HG03521 (cell line): ENCODE results near the gene CCNQ.

Experiments used
- ATAC-seq: cut with Tn5 transposase; IDR thresholded peaks from one replicate; pipeline ENCODE4 v1.9.1; 2021; ENCODE audit warnings: mild to moderate bottlenecking, moderate library complexity; ENCODE audit not compliant: unreplicated experiment

CCNQ gene

GRCh38 chrX:153637121-153638040 is 38.4 kb upstream of the CCNQ start:
- ATAC-seq: no peak

GRCh38 chrX:153636716-153637115 is 37.8 kb upstream of the CCNQ start:
- no peak for ATAC-seq

- ATAC-seq: no peak
Observed at GRCh38 chrX:153635788-153636668, 37.1 kb upstream of the CCNQ start.

DNA sequence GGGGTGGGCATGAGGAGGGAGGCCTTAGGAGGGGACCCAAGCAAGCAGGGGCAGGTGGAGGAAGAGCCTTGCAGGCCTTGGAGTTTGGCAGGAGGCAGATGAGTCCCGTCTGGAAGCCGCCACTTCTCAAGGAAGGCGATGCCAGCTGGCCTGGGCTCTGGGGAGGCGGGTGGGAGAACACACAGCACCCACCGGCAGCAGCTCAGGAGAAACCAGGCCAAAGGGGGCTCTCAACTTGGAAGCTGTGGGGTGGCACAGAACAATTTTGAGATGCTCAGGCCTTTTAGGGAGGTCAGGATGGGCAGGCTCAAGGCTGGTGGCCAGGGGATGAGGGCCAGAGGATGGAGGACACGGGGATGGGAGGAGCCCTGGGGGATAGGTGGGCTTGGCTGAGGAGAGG is 36.4 kb upstream of the CCNQ start:
- ATAC-seq: no peak

DNA sequence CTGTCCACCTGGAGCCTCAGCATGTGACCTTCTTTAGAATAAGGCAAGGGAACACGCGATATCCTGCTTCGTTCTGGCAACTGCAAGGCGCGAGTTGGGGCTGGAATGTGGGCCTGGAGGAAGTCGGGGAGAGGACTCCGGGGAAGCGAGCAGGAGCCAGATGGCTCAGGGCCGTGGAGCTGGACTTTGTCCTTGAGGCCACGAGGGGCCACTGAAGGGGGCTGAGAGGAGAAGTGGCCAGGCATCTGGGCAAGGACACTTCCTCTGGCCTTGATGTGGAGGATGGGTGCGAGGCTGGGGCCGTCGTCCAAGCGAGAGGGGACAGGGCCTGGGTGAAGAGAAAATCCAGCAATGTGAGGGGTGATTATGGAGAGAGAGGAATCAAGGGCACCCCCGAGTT is 35.9 kb upstream of the CCNQ start:
- no peak for ATAC-seq

DNA sequence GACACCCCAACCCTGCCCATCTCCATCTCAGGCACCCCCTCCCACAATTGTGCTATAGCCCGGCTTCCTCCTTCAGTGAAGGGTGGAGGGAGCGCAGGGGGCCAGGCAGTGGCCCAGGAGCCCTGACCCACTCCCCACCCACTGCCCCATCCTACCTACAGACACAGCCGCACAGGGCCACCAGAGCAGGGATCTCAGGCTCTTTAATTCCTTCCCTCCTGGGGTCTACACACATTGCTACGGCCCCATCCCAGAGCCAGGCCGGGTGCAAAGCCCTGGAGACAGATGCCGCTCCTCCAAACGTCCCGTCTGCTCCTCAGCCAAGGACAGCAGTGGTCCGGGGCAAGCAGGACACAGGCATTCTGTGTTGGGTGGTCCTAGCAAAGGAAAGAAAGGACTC is 35.3 kb upstream of the CCNQ start:
- no peak for ATAC-seq

DNA sequence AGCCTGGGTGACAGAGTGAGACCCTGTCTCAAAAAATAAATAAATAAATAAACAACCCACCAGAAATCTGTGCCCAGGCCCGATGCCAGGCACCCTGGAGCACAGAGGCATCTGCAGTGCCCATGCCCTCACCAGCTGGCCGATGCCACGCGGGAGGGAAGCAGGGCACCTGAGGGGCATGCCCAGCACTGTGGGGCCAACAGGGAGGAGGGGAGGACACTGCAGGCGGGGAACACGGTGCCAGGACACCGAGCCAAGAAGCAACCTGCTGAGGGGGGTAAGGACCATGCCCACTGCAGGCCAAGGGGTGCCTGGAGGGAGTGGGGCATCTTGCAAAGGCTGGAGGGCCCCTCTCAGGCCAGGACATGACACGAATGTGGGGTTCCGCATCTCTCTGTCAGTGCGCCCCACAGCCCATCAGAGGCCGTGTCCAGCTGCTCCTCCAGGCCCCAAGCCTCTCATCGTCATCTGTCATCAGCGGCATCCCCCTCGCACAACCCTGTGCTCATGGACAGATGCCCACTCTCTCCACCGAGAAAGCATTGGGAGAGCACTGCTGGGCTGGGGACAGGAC is 34.8 kb upstream of the CCNQ start:
- ATAC-seq: no peak

DNA sequence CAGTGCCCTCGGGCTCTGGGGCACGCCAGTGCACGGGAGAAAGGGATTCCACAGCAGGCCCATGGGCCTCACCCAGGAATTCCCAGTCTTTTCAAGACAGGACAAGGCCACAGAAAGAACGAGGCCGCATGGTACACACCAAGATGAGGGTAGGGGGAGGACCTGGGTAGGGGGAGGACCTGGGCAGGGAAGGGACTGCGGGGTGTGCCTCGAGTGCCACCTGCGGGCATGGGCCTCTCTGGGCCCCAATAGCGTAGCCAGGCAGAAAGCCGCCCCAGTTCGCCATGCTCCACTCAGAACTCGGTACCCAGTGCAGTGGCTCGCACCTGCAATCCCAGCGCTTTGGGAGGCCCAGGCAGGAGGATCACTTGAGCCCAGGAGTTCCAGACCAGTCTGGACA is 34.1 kb upstream of the CCNQ start:
- ATAC-seq: no peak

GRCh38 chrX:153632595-153632946 is 33.6 kb upstream of the CCNQ start:
- no peak for ATAC-seq

DNA sequence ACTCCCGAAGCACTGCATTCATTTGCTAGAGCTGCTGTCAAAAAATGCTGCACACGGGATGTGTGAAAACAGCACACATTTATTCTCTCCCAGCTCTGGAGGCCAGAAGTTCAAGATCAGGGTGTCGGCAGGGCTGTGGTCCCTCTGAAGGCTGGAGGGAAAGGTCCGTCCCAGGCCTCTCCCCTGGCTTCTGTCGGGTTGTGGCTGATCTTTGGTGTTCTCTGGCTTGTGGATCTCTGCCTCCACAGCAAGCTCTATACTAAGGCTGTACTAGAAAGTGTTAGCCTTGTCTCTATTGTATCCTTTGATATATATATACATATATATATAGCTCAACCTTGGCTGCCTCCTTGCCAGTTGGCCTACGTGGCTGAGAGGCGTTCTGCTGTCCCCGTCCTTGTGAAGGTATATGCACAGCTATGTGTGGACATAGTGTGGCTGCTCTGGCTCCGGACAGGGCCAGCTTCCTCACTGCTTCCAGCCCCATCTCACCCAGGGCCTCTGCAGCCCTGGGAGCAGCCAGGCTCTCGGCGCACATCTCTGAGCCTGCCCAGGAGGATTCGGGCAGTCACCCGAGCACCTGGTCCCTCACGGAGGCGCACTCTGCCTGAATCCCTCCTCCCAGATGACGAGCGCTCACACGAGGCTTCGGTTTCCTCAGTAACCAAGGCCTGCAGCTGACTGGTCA is 33.1 kb upstream of the CCNQ start:
- no peak for ATAC-seq

DNA sequence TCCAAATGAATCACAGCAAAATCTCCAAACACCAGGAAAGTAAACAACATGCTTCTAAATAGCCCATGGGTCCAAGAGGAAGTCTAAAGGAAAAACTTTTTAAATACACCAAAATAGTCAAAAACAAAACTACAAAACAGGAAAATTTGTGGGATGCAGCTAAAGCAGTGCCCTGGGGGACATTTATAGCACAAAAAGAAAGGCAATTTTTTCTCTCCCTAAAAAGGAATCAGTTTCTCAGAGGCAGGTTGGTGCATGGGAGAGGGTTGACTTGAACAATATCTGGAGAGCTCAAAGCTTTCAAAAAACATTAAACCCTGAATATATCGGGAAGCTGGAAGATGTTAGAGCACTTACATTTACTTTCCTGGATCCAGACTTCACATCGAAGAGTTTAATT is 32.4 kb upstream of the CCNQ start:
- no peak for ATAC-seq

GRCh38 chrX:153628665-153629064 is 29.7 kb upstream of the CCNQ start:
- ATAC-seq: no peak

DNA sequence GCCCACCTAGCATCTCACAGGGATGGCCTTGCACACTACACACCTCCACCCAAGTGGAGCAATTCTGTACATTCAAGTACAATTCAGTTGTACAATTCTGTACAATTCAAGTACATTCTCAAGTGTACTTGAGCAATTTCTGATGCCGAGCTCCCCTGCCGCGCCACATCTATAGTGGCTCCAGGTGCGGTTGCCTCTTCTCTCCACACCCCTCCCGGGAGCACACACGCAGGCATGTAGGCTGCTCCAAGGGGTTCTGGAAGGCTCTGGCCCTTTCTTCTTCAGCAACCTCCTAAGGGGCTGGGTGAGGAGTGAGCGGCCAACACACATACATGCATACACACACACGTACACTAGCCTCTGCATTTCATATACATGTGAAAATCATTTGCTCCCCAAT is 29.2 kb upstream of the CCNQ start:
- no peak for ATAC-seq

DNA sequence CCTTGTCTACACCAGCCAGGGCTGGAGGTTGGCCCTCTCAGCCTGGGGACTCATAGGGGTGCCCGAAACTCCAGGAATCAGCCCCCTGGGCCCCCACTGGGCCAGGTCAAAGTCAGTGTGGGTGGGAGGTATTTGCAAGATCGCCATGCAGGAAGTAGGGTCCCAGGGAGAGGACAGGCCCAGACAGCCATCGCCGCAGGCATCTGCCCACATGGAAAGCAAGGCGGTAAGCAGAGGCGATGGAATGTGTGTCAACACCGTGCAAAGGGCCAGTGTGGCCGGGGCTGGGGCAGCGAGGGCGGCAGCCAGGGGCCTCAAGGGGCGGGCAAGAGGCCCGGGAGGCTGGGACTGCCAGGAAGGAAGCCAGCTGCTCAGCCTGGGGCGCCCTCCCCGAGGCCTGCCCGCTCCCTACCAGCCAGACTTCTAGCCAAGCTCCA is 28.8 kb upstream of the CCNQ start:
- no peak for ATAC-seq

DNA sequence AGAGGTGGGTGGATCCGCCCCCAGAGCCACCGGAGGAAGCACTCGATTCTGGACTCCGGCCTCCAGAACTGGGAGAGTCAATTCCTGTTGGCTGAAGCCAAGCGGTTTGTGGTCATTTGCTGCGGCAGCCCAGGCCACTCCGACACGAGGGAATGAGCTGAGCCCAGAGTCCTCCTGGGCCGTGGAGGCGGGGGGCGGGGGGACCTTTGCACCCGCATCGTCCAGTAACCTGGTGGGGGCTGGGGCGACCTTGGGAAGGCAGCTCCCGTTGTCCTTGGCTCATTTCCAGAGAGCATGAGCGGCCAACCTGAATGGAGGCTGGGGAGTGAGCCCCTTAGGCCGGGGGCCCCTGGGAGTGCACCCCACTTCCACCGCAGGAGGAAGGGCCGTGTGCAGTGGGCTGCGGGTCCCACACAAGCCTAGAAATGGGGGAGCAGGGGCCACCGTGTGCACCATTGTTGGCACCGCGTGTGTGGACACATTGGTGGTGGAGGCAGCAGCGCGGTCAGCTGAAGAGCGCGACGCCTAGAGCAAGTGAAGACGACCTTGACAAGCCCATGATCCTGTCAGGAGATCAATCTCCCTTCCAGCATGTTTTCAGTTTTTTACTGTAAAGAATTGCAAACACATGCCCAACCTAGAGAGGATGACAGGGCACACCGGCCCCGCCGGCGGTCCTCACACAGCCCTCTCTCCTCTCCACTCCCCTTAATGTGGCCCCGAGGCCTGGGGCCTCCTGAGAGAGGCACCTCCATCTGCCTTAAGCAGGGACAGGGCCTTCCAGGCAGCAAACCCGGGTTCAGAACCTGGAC is 28.1 kb upstream of the CCNQ start:
- ATAC-seq: no peak

GRCh38 chrX:153626025-153626633 is 27.2 kb upstream of the CCNQ start:
- no peak for ATAC-seq

DNA sequence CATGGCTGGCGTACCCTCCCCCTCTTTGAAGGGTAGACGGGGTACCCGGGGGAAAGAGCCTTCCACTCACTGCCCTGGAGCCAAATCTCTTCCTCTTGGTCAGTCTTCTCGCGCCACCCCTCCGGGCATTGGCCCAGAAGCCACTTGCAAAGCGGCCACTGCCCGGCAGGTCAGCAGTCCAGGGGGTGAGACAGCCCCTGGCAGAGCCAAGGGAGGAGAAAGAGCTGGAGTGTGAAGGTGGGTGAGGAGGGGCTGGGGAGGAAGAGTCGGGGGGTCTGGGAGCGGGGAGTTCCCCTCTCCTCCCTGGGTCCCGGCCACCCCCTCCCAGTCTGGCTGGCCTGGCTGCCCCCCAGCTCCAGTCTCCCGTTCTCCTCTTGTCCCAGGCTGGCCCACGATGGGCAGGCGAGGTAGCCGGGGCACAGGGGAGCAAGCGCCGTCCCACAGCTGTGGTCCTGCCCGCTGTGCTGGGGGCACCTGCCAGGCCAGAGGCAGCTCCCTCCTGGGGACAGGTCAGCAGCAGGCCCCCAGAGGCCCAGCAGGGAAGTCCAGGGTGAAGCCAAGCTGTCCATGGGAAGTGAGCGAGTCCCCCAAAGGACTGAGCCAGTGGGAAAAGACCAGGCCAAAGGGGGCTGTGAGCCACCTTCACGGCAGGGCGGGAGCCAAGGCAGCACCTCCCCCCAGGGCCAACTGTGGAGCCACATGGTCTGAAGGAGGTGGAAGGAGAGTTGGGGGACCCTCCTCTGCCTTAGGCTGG is 26.5 kb upstream of the CCNQ start:
- ATAC-seq: no peak

GRCh38 chrX:153624196-153625091 is 25.5 kb upstream of the CCNQ start:
- no peak for ATAC-seq
